HG02943 (cell line): ENCODE data around the gene FBXW11.
"Not testable (repeated sequence)": the region's sequence is repeated elsewhere in the genome, so short reads cannot be mapped to it uniquely, and the experiment has no call there.

Source experiments
- ATAC-seq: cut with Tn5 transposase; IDR thresholded peaks from one replicate; pipeline ENCODE4 v1.9.1; 2021; ENCODE audit warnings: mild to moderate bottlenecking, low read depth, moderate library complexity; ENCODE audit not compliant: unreplicated experiment

Gene FBXW11

DNA sequence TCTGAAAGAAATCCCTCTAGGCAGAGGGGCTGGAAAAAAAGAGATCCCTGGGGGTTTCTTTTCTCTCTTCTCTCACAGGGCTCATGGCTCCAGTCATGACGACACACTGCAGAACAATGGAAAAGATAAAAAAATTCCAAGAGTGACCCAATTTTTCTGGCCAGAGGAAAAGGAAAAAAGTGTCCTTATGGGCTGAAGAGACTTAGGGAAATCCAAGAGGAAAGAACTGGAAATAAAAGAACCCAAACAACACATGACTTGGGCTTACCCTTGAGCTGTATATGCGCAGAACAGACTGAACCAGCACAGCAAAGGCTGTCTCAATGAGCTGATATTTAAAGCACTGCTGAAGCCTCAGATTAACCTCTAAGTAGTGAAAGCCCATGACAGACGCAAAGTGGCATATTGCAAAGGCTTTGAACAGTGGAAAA lies 118.4 kb downstream of the FBXW11 start:
- ATAC-seq: no peak

DNA sequence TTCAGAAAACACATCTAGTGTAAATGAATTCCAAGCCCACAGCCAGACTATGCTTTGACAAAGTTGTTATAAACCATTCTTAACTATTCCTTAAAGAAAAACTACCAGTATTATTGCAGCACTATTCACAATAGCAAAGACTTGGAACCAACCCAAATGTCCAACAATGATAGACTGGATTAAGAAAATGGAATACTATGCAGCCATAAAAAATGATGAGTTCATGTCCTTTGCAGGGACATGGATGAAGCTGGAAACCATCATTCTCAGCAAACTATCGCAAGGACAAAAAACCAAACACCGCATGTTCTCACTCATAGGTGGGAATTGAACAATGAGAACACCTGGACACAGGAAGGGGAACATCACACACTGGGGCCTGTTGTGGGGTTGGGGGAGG lies 120.4 kb downstream of the FBXW11 start:
- ATAC-seq: not testable (repeated sequence)

DNA sequence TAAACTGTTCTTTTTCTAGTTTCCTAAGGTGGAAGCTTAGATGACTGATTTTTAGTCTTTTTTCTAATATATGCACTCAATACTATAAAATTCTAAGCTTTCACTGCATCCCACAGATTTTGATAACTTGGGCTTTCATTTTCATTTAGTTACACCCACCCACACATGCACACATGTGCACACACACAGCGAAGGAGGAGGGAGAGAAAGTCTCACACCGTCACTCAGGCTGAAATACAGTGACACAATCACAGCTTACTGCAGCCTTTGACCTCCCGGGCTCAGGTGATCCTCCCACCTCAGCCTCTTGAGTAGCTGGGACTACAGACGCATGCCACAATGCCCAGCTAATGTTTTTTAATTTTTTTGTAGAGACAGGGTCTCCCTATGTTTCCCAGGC lies 124.3 kb downstream of the FBXW11 start:
- ATAC-seq: no peak

DNA sequence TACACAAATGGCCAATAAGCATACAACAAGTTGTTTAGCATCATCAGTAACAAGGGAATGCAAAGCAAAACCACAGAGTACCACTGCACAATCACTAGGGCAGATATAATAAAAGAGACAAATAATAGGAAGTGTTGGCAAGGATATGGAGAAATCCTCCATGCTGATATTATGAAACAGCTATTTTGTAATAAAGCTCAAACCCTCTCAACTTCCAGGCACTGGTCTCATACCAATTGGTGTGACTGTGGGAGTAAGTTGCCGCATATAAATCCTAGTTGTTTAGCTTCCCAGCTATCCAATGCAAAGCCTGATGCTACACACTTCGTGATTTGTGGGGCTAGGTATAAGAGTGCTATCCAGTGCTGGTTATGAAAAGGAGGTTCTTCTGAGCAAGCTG lies 132.2 kb downstream of the FBXW11 start:
- no peak for ATAC-seq

DNA sequence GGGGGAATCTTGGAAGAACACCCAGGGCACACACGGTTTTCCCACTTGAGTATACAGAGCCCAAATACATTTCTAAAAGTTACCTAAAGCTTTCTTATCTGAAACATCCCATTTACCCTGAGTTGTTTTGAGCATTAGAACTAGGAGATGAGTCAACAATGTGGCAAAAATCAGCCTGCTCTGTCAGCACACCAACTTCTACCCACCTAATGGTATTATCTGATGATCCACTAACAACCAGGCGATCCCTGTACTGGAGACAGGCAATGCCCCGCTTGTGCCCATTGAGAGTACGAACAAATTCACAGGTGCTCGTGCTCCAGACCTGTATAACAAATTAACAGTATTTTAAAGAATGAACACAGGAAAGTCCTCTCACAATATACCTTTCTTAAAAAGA lies 133.8 kb downstream of the FBXW11 start:
- no peak for ATAC-seq

DNA sequence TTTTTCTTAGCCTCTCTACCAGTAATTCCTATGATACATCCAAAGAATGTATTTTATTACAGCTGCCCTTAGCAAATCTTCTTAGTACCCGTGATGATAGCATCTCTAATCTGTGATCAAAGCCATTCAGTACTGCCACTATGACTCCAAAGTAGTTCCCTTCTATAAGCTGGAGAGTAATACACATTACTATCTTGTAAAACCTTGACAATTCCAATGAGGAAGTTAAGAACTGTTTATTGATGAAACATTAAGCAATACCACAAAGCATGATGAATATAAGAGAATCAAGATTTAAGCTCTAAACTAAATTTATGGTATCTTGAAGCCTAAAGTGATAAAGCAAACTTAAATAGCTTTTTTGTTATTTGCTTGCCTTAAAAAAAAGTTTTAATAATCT lies 134.7 kb downstream of the FBXW11 start:
- no peak for ATAC-seq

DNA sequence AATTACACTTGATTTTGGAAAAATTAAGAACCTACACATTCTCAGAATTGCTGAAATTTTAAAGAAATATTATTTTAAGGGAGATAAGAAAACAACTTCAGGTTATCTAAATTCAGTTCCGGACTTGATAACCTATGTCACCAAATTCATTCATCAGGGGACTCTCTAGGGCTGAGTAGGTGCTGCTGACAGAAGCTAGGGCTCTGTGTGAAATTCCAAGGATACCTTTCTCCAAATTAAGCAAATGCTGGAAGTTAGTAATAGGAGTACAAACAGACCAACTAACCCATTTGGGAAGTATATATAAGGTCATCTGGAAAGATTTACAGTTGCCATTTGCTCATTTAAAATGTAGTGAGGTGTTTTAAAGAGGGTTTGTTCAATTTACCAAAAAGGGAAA lies 136.5 kb downstream of the FBXW11 start:
- no peak for ATAC-seq

DNA sequence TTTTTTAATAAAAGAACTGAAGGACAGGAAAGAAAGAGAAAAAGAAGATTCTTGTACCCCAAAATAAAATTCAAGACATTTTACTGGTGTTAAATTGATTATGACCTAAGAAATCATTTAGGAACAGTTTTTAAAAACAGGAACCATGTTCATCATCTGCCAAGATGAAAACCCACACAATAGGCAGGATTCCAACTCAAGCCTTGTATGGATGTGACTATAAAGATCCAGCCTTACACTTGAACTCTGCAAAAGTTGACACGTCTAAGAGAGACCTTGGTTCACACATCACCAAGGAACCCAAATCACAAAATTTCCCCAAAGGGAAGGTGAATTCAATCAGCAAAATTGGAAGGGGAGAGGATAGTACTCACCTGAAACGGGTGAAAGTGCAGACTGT lies 138.2 kb downstream of the FBXW11 start:
- ATAC-seq: no peak

DNA sequence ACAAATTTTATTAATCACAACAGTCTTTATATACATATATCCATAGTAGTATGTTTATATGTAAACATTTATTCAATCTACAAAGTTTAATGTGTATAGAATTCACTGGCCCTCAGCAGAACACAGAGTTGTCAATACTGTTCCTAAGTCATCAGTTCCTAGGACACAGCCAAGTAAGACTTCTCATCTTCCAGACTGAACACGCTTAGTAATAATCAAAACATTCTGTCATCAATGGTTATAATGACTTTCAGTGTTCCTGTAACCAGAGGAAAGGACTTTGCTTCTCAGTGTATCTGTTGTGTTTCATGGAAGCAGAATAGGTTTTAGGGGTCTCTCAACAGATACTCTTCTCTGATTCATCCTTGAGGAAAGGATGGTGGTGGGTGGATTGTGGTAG lies 138.7 kb downstream of the FBXW11 start:
- ATAC-seq: no peak

DNA sequence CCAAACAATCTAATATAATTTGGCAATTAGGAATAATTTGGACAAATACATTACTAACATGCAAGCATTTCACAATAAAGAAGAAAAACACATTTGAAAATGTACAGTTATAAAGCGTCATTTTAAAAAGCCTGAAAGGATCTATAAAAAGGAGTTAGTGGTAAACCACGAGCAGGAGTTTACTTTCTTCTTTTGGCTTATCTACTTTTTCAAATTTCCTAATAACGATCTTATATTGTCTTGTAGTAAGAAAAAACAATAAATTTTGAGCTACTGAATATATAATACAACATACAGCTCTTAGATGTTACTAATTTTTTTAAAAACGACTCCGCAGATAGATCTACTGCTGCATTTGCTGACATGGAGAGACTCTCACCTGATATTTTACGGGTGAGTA lies 141.0 kb downstream of the FBXW11 start:
- ATAC-seq: no peak

DNA sequence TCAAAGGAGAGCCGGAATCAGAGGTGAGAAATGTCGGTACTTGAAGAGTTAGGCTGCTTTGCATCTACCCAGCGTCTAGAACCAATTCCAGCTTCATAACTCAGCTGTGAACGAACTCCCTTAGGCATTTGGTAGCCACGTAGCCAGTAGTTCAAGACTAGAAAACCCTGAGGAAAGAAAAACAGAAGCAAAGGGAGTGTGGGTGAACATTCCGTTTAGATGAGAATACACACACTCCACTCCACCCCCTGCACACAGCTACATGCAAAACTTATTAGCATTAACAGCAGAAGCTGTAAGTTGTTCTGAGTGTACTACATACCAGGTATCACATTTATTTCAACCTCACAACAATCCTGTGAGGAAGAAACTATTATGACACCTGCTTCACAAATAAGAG lies 142.5 kb downstream of the FBXW11 start:
- ATAC-seq: no peak

DNA sequence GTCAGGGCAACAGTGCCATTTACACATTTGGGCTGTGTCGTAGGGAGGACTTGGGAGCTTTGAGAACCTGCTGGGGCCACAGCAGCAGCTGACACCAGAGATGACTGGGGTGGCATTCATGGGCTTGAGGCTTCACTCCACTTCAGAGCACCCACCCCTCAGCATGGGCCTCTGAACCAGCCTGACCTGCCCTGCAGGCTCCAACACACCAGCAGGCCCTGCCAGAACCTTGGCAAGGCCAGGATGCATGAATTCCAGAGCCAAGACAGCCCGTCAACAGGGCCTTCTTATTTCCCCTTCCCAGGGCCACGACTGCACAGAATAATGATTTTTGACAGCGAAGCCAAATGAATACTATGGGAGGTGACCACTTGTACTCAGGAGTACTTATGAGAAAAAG lies 143.8 kb downstream of the FBXW11 start:
- no peak for ATAC-seq

DNA sequence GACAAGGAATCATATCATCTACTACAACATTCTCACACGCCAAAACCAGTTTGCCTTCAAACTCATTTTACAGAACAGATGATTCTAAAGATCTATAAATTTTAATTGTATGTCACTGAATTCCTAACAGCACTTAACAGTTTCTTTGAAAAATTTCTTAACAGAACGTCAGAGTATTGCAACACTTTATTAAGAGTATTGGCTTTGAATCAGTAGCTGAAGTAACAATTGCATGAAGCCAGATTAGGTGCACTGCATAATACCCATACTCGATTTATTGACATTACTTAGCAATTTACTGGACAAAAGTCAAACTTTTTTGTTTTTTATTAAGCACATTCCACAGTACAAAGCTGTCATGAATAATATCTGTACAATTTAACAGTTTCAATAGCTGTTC lies 145.1 kb downstream of the FBXW11 start:
- ATAC-seq: no peak

DNA sequence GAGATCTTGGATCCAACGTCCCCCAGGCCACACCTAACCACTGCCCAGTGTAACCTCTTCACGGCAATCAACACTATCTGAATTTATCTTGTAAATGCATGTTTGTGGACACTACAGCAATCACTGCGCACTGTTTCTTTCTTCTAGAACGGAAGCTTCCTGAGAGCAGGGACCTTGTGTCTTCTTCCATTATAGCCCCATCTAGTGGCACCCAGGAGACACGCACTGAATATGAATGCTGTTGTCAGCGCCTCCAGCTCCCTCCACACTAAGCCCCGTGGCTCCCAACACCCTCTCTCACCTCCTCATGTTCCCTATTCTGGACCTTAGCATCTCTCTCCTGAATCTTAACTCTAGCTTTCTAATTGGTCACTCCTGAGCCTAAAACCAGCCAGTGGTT lies 148.1 kb downstream of the FBXW11 start:
- no peak for ATAC-seq

DNA sequence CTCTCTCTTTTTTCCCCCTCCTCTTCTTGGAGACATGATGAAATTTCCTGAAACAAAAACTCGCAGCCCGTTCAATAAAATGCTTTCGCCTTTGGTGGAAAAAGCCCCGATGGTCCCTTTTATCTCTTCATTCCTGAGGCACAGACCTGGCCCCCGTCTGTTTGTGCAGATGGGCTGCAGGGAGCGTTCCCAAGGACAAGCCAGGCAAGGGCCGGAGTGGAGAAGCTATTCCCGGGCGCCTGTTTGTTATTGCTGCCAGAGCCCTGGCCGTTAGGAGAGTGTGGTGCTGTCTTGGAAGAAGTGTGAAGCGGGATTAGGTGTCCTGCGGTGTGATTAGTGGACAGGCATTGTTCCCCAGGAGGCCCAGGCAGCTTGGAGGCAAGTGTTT lies 149.0 kb downstream of the FBXW11 start:
- ATAC-seq: no peak

DNA sequence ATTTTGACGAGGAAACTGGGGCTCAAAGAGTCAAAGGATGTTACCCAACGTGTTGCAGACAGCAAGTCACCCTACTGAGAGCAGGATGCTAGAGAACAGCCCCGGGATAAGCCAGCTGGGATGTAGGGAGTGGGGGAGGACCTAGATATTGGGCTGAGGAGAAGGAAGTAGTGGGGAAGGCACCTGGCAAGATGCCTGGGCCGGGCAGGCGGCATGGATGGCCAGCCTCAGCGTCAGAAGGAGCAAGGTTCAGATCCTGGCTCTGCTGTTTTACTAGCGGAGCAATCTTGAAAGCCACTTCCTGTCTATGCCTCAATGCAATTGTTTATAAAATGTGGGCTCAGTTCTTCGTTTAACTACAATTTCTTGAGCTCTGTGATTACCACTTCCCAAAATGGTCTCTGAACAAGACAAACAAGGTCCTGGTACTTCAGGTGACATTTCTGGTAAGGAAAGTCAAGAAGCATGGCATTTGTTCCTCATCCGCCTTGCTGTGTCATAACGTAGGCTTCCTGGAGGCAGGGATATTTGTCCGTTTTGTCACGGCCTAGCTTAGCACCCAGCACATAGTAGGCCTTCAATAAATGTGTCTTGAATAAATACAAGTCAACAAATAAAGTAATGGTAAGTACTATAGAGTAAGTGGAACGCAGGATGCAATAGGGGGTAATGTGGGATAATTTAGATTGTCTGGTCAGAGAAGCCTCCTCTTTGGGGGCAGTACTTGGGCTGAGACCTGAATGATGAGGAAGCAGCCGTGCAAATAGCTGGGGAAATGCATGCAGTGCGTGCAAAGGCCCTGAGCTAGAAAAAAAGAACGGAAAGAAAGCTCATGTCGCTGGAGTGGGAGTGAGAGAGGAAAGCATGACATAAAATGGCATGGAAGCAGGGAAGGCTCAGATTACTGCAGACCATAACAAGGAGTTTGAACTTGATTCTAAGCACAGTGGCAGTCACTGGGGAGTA lies 150.4 kb downstream of the FBXW11 start:
- no peak for ATAC-seq

DNA sequence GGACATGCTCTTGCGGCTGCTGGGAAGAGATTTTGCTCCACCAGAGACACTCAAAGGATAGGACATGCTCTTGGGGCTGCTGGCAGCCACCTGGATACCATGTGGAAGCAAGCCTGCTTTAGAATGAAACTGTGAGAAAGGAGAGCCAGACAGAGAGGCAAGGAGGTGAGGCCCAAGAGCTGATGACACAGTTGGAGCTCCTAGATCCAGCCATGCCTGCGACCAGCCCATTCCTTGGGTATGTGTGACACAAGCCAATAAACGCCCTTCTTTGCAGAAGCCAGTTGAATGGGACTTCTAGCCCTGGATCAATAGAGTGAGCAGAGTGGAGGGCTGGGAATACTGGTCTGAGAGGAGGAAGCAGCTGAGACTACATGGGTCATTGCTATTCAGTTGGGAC lies 151.2 kb downstream of the FBXW11 start:
- no peak for ATAC-seq

DNA sequence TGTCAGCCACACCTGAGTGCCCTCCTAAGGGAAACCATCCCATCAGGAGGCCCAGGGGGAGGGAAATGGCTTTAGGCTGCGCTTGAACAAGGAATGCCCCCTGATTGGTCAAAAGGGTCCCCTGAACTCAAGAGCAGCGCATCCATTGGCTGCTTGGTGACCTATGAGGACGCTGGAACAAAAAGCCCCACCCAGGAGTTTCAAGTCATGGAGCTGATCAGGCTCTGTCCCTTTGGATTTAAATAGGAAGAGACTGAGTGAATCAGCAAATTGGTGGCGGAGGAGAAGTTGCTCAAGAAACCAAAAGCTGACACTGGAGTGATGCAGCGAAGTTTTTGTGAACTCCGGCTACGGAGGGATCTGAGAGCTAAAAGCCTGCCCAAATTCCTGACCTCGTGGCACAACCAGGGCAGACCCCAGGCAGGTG lies 154.2 kb downstream of the FBXW11 start:
- ATAC-seq: no peak

DNA sequence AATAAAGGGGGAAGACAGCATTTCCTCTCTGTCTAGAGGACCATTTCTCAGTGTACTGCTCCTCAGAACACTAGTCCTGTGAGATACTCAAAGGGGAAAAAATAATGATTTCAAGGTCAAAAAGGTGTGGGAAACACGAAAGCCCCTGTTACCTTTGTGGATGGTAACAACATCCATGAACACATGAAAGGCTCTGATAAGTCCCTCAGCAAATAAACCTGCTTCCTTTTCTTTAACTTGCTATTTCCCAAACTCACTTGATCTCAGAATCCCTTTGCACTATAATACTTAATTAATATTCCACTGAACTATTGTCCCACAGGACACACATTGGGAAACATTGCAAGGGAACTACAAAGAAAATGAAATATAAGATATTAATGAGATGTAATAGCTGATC lies 155.2 kb downstream of the FBXW11 start:
- ATAC-seq: no peak

DNA sequence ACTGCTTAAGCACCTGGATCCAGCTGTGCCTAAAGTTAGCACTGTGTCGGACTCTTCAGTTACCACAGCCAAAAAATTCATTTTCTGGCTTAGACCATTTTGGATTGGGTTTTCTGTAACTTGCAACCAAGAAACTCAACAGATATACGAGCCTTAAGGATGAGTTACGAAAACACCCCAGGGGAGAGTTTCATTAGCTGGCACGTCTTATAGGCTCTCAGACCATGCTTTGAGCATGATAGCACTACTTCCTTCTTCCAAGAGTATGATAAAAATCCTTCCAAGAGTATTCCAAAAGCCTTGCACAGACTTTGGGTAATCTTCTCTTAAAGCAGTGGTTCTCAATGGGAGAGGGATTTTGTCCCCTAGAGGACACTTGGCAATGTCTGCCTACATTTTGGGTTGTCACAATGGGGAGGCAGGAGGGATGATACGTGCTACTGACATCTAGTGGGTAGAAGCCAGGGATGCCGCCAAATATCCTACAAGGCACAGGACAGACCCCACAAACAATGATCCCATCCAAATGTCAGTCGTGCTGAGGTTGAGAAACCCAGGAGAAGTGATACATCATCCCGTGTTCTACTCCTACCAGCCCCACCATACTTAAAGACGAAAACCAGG lies 156.0 kb downstream of the FBXW11 start:
- ATAC-seq: no peak

DNA sequence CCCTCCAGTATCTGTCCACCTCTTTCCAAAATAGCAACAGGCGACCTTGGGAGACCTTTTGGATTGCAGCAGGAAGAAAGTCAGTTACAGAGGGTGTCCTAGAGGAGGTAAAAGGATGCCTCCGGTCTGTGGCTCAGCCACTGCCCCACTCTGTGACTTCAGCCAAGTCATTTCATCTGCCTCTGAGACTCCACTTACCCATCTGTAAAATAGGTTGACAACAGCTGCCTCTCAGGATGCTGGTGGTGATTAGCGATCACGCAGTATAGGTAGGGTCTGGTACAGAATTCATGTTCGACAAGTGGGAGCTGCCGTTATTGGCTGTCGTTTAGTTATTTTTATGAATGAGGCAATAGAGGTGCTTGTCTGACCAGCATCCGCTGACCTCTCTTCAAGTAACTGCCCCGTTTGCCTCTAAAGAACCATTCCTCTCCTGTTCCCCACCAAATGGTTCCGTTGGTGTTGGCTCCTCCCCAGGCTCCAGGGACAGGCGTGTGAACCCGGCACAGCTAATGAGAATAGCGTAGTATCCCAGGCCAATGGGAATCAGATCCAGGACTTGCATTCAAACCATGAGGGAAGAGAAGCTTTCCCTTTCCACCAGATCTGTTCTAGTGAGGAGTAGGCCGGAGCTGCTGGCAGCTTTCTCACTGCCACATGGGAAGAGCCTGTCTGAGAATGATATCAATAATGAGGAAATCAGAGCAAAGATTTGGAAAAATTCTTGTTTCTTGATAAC lies 156.7 kb downstream of the FBXW11 start:
- no peak for ATAC-seq
